B cell (primary cell): ENCODE measurements around the gene LARP4.

ENCODE experiments used
- CTCF ChIP-seq: fragments of 200-600 bp; IDR thresholded peaks from one replicate; pipeline ENCODE4 v1.8.0; 2022; ENCODE audit warnings: antibody characterized with exemption, mild to moderate bottlenecking
- EZH2 ChIP-seq: IDR thresholded peaks from 2 replicates; pipeline ENCODE4 v1.6.1; 2012; ENCODE audit warnings: borderline replicate concordance, low read depth, mild to moderate bottlenecking, moderate library complexity, low read length; ENCODE audit not compliant: insufficient read depth, poor library complexity, severe bottlenecking

GRCh38 chr12:50453872-50454271 is 53.2 kb downstream of the LARP4 start:
- no peak for TF ChIP-seq CTCF
- TF ChIP-seq EZH2: no peak
